Mesenchymal stem cell (in vitro differentiated cells and primary cell): ENCODE results near the gene UGT1A10.

Source experiments
- DNase-seq: peaks from one replicate; pipeline ENCODE4 v3.0.0-alpha.2; 2013
- H2AFZ ChIP-seq: one replicate; pipeline ENCODE4 v1.6.1; 2013; ENCODE audit warnings: low read depth, mild to moderate bottlenecking, control low read depth, inconsistent platforms, low read length, moderate library complexity
- H2AK5ac ChIP-seq: 2 replicates; pipeline ENCODE4 v1.6.1; 2013; ENCODE audit warnings: low read length, moderate library complexity, mild to moderate bottlenecking, inconsistent platforms; ENCODE audit not compliant: severe bottlenecking
- H2BK120ac ChIP-seq: one replicate; pipeline ENCODE4 v1.6.1; 2013; ENCODE audit warnings: low read depth, mild to moderate bottlenecking, inconsistent platforms, low read length, moderate library complexity
- H2BK12ac ChIP-seq, 2 experiments: one replicate each; pipeline ENCODE4 v1.6.1; 2013; ENCODE audit warnings: inconsistent platforms in 2 of 2, low read length in 2 of 2, mild to moderate bottlenecking in 2 of 2, moderate library complexity in 2 of 2, control low read depth in 1 of 2
- H2BK15ac ChIP-seq: one replicate; pipeline ENCODE4 v1.6.1; 2013; ENCODE audit warnings: mild to moderate bottlenecking, low read depth, inconsistent platforms; ENCODE audit not compliant: poor library complexity, severe bottlenecking
- H2BK5ac ChIP-seq: 2 replicates; pipeline ENCODE4 v1.6.1; 2013; ENCODE audit warnings: low read depth, mild to moderate bottlenecking, low read length, control low read depth, inconsistent platforms; ENCODE audit not compliant: poor library complexity, severe bottlenecking
- H3K14ac ChIP-seq, 2 experiments: one replicate each; pipeline ENCODE4 v1.6.1; 2013; ENCODE audit warnings: inconsistent platforms in 2 of 2, low read length in 2 of 2, control low read depth in 1 of 2, mild to moderate bottlenecking in 1 of 2, moderate library complexity in 1 of 2
- H3K18ac ChIP-seq, 2 experiments: one replicate each; pipeline ENCODE4 v1.6.1; 2013; ENCODE audit warnings: inconsistent platforms in 2 of 2, low read length in 2 of 2, control low read depth in 1 of 2, low read depth in 1 of 2, mild to moderate bottlenecking in 1 of 2
- H3K23ac ChIP-seq, 2 experiments: one replicate each; pipeline ENCODE4 v1.6.1; 2013; ENCODE audit warnings: inconsistent platforms in 2 of 2, low read length in 2 of 2, mild to moderate bottlenecking in 2 of 2, moderate library complexity in 2 of 2, control low read depth in 1 of 2
- H3K27ac ChIP-seq: 2 replicates; pipeline ENCODE4 v1.5.1; 2013; ENCODE audit warnings: mild to moderate bottlenecking, moderate library complexity, low read length, control low read depth, inconsistent platforms; ENCODE audit not compliant: poor library complexity, severe bottlenecking
- H3K27me3 ChIP-seq, 2 experiments: 2 replicates each; pipeline versions ENCODE4 v1.6.1 to v1.7.0; 2013; ENCODE audit warnings: low read length in 2 of 2, mild to moderate bottlenecking in 2 of 2, moderate library complexity in 2 of 2, control low read depth in 1 of 2, inconsistent platforms in 1 of 2; ENCODE audit not compliant: control insufficient read depth in 1 of 2, insufficient read depth in 1 of 2
- H3K36me3 ChIP-seq, 2 experiments: 2 replicates each; pipeline versions ENCODE4 v1.6.1 to v1.7.0; 2013; ENCODE audit warnings: low read length in 2 of 2, control low read depth in 1 of 2, inconsistent platforms in 1 of 2, low read depth in 1 of 2, mild to moderate bottlenecking in 1 of 2; ENCODE audit not compliant: insufficient read depth in 2 of 2, control insufficient read depth in 1 of 2
- H3K4ac ChIP-seq, 2 experiments: one replicate each; pipeline ENCODE4 v1.6.1; 2013; ENCODE audit warnings: inconsistent platforms in 2 of 2, low read length in 2 of 2, mild to moderate bottlenecking in 2 of 2, moderate library complexity in 2 of 2, control low read depth in 1 of 2, low read depth in 1 of 2
- H3K4me1 ChIP-seq: 2 replicates; pipeline ENCODE4 v1.6.1; 2013; ENCODE audit warnings: low read depth, low read length, control low read depth; ENCODE audit not compliant: control insufficient read depth, insufficient read depth
- H3K4me2 ChIP-seq: 2 replicates; pipeline ENCODE4 v1.6.1; 2013; ENCODE audit warnings: low read length, mild to moderate bottlenecking, inconsistent platforms; ENCODE audit not compliant: poor library complexity, severe bottlenecking
- H3K4me3 ChIP-seq, 2 experiments: 2 replicates each; pipeline versions ENCODE4 v1.5.1 to v1.7.0; 2013; ENCODE audit warnings: low read length in 2 of 2, mild to moderate bottlenecking in 2 of 2, control low read depth in 1 of 2, low read depth in 1 of 2; ENCODE audit not compliant: insufficient read depth in 1 of 2
- H3K79me1 ChIP-seq: replicated peaks from 2 replicates; pipeline ENCODE4 v1.6.1; 2013; ENCODE audit warnings: mild to moderate bottlenecking, control low read depth, low read length, inconsistent platforms; ENCODE audit not compliant: poor library complexity, severe bottlenecking
- H3K9ac ChIP-seq: 2 replicates; pipeline ENCODE4 v1.7.0; 2013; ENCODE audit warnings: mild to moderate bottlenecking, low read length, moderate library complexity
- H3K9me3 ChIP-seq: 2 replicates; pipeline ENCODE4 v1.7.0; 2013; ENCODE audit warnings: mild to moderate bottlenecking, low read length; ENCODE audit not compliant: control insufficient read depth
- H4K8ac ChIP-seq: one replicate; pipeline ENCODE4 v1.6.1; 2013; ENCODE audit warnings: inconsistent platforms, mild to moderate bottlenecking, low read length, moderate library complexity
- H4K91ac ChIP-seq: one replicate; pipeline ENCODE4 v1.6.1; 2013; ENCODE audit warnings: mild to moderate bottlenecking, low read length, inconsistent platforms
- WGBS: methylation state at CpG from one replicate; pipeline ENCODE4 v1.1.7; 2013; ENCODE audit warnings: mixed read lengths; 5-methylcytosine and 5-hydroxymethylcytosine counted together

The UGT1A10 gene

DNA sequence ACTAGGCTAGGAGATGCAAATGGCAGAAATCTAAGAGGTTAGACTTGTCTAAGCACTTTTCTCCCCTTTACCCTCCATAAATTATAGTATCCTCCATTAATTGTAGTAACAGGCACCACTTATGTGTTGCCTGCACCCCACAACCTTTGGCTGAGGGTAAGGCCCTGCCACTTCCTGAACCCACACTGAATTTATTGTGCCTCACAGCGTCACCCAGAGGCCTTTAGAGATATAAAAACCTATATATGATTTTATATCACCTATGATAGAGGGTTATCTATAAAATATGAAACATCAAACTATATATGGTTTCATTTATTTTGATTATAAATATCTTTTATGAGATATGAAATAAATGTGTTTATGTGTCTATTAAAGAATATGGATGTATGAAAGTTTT lies 38.1 kb downstream of the UGT1A10 start:
- Histone ChIP-seq H2AFZ (no peak overlapping the region), H3K18ac (no peak overlapping the region)

DNA sequence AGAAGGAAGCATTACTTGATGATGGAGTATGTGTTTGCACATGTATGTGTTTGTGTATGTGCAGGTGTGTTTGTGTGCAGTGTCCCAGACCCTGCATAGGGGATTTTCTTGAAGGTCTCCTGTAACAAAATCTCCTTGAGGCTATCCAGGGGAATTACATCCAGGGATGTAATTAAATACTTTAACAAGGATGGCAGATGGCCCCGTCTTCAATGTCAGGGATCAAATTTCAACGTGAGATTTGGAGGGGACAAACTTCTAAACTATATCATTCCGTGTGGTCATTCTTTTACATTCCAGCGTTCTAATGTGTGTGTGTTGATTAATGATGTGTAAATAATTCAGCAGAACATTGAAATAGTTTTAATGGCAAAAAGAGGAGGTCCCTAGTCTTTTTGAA lies 38.7 kb downstream of the UGT1A10 start:
- no peak overlapping the region for H3K4me2 ChIP-seq

More for the DNA sequence above, 38.1 kb downstream of the UGT1A10 start:
- no peak overlapping the region for H3K4me3 ChIP-seq
- no peak overlapping the region for H3K9ac ChIP-seq
- no peak overlapping the region for H4K91ac ChIP-seq
- no peak overlapping the region for H3K14ac ChIP-seq
- H2BK15ac ChIP-seq = no peak overlapping the region
- H3K23ac ChIP-seq = no peak overlapping the region
- no peak overlapping the region for H2BK12ac ChIP-seq
- DNase-seq = no peak
- H2AK5ac ChIP-seq = no peak overlapping the region
- no peak overlapping the region for H4K8ac ChIP-seq
- H3K36me3 ChIP-seq = no peaks in the 10 kb centered on the region
- no peak overlapping the region for H3K27ac ChIP-seq
- no CpG with 5 or more reads among the region's 1 CpG for WGBS
- peaks cover 0 to 3% of the 10 kb centered on the region in 2 experiments for H3K27me3 ChIP-seq
- H3K4me2 ChIP-seq = no peak overlapping the region
- H3K4me1 ChIP-seq = no peaks in the 10 kb centered on the region
- H3K79me1 ChIP-seq = no peaks in the 10 kb centered on the region
- H2BK120ac ChIP-seq = no peak overlapping the region
- H3K4ac ChIP-seq = no peak overlapping the region
- no peak overlapping the region for H2BK5ac ChIP-seq
- H3K9me3 ChIP-seq = no peaks in the 10 kb centered on the region

DNA sequence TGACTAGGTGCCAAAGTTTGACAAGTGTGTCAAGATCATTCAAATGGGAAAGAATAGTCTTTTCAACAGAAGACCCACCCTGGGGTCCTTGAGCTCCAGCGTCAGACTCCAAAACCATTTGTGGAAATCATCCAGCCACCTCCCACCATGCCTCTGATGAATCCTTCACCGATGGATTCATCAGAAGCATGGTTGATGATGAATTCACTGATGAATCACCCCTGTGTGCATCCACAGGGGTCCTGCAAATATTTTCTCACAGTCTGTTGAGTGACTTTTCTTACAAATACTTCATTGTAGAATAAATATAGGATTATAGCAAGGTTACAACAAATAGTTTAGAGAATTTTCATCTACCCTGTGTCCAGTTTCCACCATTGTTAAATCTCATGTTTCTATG lies 39.8 kb downstream of the UGT1A10 start:
- DNase-seq = no peak
- H2BK12ac ChIP-seq = no peak overlapping the region
- WGBS = 69% methylated on average over 2 of the region's 2 CpGs
- no peaks in the 10 kb centered on the region for H3K36me3 ChIP-seq
- H4K8ac ChIP-seq = no peak overlapping the region
- H3K4me3 ChIP-seq = no peak overlapping the region
- peaks cover 0 to 3% of the 10 kb centered on the region in 2 experiments for H3K27me3 ChIP-seq
- H4K91ac ChIP-seq = no peak overlapping the region
- no peak overlapping the region for H3K14ac ChIP-seq
- no peak overlapping the region for H2BK15ac ChIP-seq
- no peak overlapping the region for H3K18ac ChIP-seq
- H3K79me1 ChIP-seq = no peaks in the 10 kb centered on the region
- no peak overlapping the region for H2BK5ac ChIP-seq
- no peaks in the 10 kb centered on the region for H3K9me3 ChIP-seq
- H3K27ac ChIP-seq = no peak overlapping the region
- H2AFZ ChIP-seq = no peak overlapping the region
- H2AK5ac ChIP-seq = no peak overlapping the region
- H3K4me2 ChIP-seq = no peak overlapping the region
- H3K9ac ChIP-seq = no peak overlapping the region
- no peak overlapping the region for H3K23ac ChIP-seq
- no peak overlapping the region for H3K4ac ChIP-seq
- no peak overlapping the region for H2BK120ac ChIP-seq
- no peaks in the 10 kb centered on the region for H3K4me1 ChIP-seq

More for the DNA sequence above, 38.7 kb downstream of the UGT1A10 start:
- WGBS = 72% methylated on average over 4 of the region's 4 CpGs
- Histone ChIP-seq H2BK15ac (no peak overlapping the region), H4K8ac (no peak overlapping the region), H3K9me3 (no peaks in the 10 kb centered on the region), H2BK5ac (no peak overlapping the region), H2BK120ac (no peak overlapping the region), H3K27me3 (peaks cover 0 to 3% of the 10 kb centered on the region in 2 experiments), H3K23ac (no peak overlapping the region), H3K79me1 (no peaks in the 10 kb centered on the region), H3K14ac (no peak overlapping the region), H3K36me3 (no peaks in the 10 kb centered on the region), H3K27ac (no peak overlapping the region), H2AFZ (no peak overlapping the region), H3K4ac (no peak overlapping the region), H3K9ac (no peak overlapping the region), H2BK12ac (no peak overlapping the region), H4K91ac (no peak overlapping the region), H3K18ac (no peak overlapping the region), H2AK5ac (no peak overlapping the region), H3K4me3 (no peak overlapping the region), H3K4me1 (no peaks in the 10 kb centered on the region)
- no peak for DNase-seq

DNA sequence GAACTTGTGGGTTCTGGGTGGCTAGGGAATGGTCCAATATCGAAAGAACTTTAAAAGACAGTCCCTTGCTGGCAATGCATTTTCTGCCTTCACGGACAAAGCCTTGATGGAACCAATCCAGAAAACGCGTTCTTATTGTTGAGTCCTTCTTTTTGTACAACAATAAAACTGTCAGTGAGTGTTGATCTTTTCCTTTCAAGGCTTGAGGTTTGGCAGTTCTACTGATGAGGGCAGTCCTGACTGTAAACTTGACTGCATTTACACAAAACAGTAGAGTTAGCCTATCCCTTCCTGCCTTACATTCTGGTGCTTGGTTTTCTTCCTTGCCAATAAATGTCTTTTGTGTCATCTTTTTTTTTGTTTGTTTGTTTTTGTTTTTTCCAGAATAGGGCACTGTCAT lies 42.9 kb downstream of the UGT1A10 start:
- H3K4ac ChIP-seq = no peak overlapping the region
- no peaks in the 10 kb centered on the region for H3K9me3 ChIP-seq
- WGBS = 76% methylated on average over 4 of the region's 4 CpGs
- H2BK15ac ChIP-seq = no peak overlapping the region
- H3K14ac ChIP-seq = no peak overlapping the region
- H3K36me3 ChIP-seq = no peaks in the 10 kb centered on the region
- H4K8ac ChIP-seq = no peak overlapping the region
- H2BK120ac ChIP-seq = no peak overlapping the region
- no peaks in the 10 kb centered on the region for H3K79me1 ChIP-seq
- no peak overlapping the region for H3K23ac ChIP-seq
- no peak overlapping the region for H3K4me2 ChIP-seq
- H4K91ac ChIP-seq = no peak overlapping the region
- no peak overlapping the region for H2BK12ac ChIP-seq
- H3K18ac ChIP-seq = no peak overlapping the region
- no peak overlapping the region for H3K27ac ChIP-seq
- H2BK5ac ChIP-seq = no peak overlapping the region
- H3K4me3 ChIP-seq = no peak overlapping the region
- H3K4me1 ChIP-seq = no peaks in the 10 kb centered on the region
- no peak overlapping the region for H3K9ac ChIP-seq
- H3K27me3 ChIP-seq = peaks cover 0 to 3% of the 10 kb centered on the region in 2 experiments
- DNase-seq = no peak
- no peak overlapping the region for H2AFZ ChIP-seq
- no peak overlapping the region for H2AK5ac ChIP-seq
